Skeletal muscle satellite cell (primary cell): Measurements from ENCODE around the gene ATP4B.

Experiments used
- H3K27me3 ChIP-seq: 2 replicates; pipeline ENCODE4 v1.7.0; 2013; ENCODE audit warnings: low read length; ENCODE audit not compliant: control insufficient read depth, insufficient read depth
- H3K36me3 ChIP-seq: 2 replicates; pipeline ENCODE4 v1.7.0; 2013; ENCODE audit warnings: mild to moderate bottlenecking, control low read depth, low read length; ENCODE audit not compliant: insufficient read depth
- H3K4me1 ChIP-seq: 2 replicates; pipeline ENCODE4 v1.7.0; 2013; ENCODE audit warnings: low read length; ENCODE audit not compliant: control insufficient read depth, insufficient read depth
- H3K4me2 ChIP-seq: 2 replicates; pipeline ENCODE4 v1.7.0; 2013; ENCODE audit warnings: mild to moderate bottlenecking, low read length
- H3K4me3 ChIP-seq: 2 replicates; pipeline ENCODE4 v1.7.0; 2013; ENCODE audit warnings: low read length
- H3K9ac ChIP-seq: 2 replicates; pipeline ENCODE4 v1.7.0; 2013; ENCODE audit warnings: mild to moderate bottlenecking, low read depth, low read length, moderate library complexity
- H3K9me3 ChIP-seq: replicated peaks from 2 replicates; pipeline ENCODE4 v1.7.0; 2013; ENCODE audit warnings: mild to moderate bottlenecking, control low read depth, low read length

The ATP4B gene

DNA sequence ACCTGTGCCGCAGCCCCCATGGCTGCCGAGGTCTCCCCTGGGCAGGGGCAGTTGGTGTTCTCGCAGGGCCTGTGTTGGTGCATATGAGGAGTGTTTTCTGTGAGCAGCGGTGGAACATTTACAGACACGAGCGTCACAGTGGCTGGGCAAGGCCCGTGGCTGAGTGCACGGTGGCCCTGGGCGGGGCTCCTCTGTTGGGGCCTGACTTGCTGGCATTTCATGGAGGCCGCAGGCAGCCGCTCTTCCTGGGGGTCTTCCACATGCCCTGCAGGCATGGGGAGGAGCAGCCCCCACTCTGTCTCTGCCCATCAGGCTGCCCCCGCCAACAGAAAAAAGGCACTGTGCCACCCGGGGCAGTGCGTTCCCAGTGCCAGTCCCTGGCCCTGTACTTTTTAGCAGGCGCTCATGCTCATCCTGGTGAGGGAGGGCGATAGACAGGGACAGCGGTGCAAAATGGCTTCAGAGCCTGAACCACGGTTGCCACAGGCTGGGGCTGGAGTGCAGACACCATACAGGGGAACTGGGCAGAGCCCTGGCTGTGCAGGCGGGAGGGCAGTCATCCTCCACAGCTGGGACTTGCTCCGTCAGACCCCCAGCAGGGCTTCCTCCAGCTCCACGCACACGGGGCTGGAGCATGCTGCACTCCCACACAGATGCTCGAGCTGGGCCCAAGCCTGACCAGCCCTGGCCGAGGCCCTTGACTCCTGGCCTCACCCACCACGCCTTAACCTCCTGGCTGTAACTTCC lies 49.9 kb downstream of the ATP4B start:
- Histone ChIP-seq H3K9me3 (no peaks in the 10 kb centered on the region), H3K36me3 (peaks cover 47% of the 10 kb centered on the region), H3K4me2 (no peak overlapping the region)

DNA sequence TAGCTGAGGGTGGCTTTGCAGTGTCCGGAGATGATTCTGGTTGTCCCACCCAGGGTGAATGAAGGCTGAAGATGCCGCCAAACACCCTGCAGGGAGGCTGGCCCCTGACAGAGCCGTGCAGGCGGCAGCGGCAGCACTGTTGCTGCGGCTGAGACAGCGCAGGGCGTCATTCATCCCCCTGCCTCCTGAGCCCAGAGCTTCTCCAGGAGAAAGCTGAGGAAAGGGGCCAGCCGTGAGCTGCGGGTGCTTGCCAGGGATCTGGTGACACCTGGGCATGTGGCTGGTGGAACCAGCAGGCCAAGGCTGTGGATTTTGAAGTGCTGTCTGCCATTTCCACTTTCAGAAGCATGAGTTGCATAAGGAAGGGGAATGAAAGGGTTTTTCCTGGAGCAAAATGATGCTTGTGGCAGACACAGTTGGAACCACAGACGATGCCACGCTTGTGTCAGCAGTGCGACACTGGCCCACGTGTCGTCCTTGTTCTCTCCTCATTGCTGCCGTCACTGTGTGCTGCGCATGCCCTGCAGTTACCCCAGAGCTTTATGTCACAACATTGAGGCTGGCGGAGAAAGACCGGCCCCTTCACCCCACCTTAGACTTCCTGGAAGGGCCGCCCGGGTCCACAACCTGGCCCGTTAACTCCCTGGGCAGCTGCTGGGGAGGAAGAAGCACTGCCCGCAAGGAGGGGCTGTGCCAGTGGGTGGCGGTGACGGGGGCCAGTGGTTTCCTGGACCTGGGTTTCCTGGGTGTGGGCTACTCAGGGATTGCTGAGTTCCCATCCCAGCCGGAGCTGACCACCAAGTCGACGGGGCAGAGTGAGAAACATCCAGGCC lies 50.7 kb downstream of the ATP4B start:
- Histone ChIP-seq H3K9me3 (no peaks in the 10 kb centered on the region), H3K36me3 (peaks cover 47% of the 10 kb centered on the region)

More for the DNA sequence above, 49.9 kb downstream of the ATP4B start:
- Histone ChIP-seq H3K4me3 (no peak overlapping the region), H3K27me3 (no peaks in the 10 kb centered on the region), H3K4me1 (no peaks in the 10 kb centered on the region), H3K9ac (no peak overlapping the region)

GRCh38 chr13:113605866-113606438 lies 52.0 kb downstream of the ATP4B start:
- H3K4me3 ChIP-seq: no peak overlapping the region
- H3K36me3 ChIP-seq: peaks cover 41% of the 10 kb centered on the region
- H3K27me3 ChIP-seq: no peaks in the 10 kb centered on the region
- no peaks in the 10 kb centered on the region for H3K4me1 ChIP-seq
- H3K9me3 ChIP-seq: no peaks in the 10 kb centered on the region
- no peak overlapping the region for H3K4me2 ChIP-seq
- H3K9ac ChIP-seq: no peak overlapping the region

More for the DNA sequence above, 50.7 kb downstream of the ATP4B start:
- H3K4me2 ChIP-seq: no peak overlapping the region
- H3K4me1 ChIP-seq: no peaks in the 10 kb centered on the region
- H3K27me3 ChIP-seq: no peaks in the 10 kb centered on the region
- no peak overlapping the region for H3K4me3 ChIP-seq
- no peak overlapping the region for H3K9ac ChIP-seq

DNA sequence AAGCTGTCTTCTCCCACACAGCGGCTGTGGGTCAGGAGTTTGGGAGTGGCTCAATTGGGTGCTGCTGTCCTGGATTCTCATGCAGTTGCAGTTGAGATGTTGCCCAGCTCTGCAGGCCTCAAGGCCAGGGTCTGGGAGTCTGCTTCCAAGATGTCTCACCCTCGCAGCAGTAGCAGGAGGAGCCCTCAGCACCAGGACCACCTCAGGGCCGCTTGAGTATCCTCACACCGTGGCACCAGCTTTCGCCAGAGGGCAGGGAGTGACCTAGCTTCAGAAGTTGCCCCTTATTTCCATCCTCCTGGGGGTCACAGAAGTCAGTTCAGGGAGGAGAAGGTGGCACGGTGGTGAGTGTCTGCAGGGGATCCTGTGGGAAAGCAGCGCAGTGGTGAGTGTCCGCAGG lies 52.5 kb downstream of the ATP4B start:
- Histone ChIP-seq H3K4me1 (no peaks in the 10 kb centered on the region), H3K9ac (no peak overlapping the region), H3K27me3 (no peaks in the 10 kb centered on the region), H3K9me3 (no peaks in the 10 kb centered on the region), H3K4me3 (no peak overlapping the region), H3K4me2 (no peak overlapping the region), H3K36me3 (peaks cover 42% of the 10 kb centered on the region)

GRCh38 chr13:113604186-113604585 lies 53.8 kb downstream of the ATP4B start:
- H3K27me3 ChIP-seq: no peaks in the 10 kb centered on the region
- peaks cover 50% of the 10 kb centered on the region for H3K36me3 ChIP-seq
- no peaks in the 10 kb centered on the region for H3K4me1 ChIP-seq
- H3K4me2 ChIP-seq: no peak overlapping the region
- H3K4me3 ChIP-seq: no peak overlapping the region
- no peaks in the 10 kb centered on the region for H3K9me3 ChIP-seq
- H3K9ac ChIP-seq: no peak overlapping the region

GRCh38 chr13:113603116-113603710 lies 54.8 kb downstream of the ATP4B start:
- Histone ChIP-seq H3K4me3 (no peak overlapping the region), H3K9ac (no peak overlapping the region), H3K9me3 (no peaks in the 10 kb centered on the region), H3K36me3 (peaks cover 47% of the 10 kb centered on the region), H3K4me1 (no peaks in the 10 kb centered on the region), H3K4me2 (no peak overlapping the region), H3K27me3 (no peaks in the 10 kb centered on the region)

DNA sequence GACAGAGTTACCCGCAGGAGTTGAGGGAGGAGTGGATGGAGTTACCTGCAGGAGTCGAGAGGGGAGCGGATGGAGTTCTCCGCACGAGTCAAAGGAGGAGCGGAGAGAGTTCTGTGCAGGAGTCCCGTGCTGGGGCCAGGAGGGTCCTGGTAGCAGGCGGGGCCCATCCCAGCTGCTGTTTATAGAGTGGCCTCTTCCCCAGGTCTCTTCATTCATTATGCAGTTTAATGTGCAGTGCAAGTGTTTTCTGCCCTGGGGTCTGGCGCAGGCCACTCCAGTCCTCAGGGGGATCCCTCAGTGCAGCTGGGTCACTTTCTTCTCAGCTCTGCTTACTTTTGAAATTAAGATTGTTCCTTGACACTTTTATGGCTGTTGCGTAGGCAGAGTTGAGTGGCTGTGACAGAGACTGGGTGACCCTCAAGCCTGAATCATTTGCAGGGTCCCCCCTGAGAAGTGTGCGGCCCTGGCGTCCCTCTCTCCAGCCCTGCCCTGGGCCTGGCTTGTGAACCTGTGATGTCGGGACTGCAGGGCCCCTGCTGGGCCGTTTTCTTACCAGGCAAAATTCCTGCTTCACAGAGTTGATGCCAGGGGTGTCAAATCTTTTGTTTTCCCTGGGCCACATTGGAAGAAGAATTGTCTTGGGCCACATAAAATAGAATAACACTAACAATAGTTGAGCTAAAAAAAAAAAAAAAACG lies 55.6 kb downstream of the ATP4B start:
- Histone ChIP-seq H3K36me3 (peaks cover 51% of the 10 kb centered on the region), H3K27me3 (no peaks in the 10 kb centered on the region), H3K4me1 (no peaks in the 10 kb centered on the region), H3K4me3 (no peak overlapping the region), H3K4me2 (no peak overlapping the region), H3K9me3 (no peaks in the 10 kb centered on the region), H3K9ac (no peak overlapping the region)

GRCh38 chr13:113601166-113602070 lies 56.6 kb downstream of the ATP4B start:
- H3K4me1 ChIP-seq: no peaks in the 10 kb centered on the region
- H3K9me3 ChIP-seq: no peaks in the 10 kb centered on the region
- no peak overlapping the region for H3K4me2 ChIP-seq
- no peak overlapping the region for H3K4me3 ChIP-seq
- no peak overlapping the region for H3K9ac ChIP-seq
- no peaks in the 10 kb centered on the region for H3K27me3 ChIP-seq
- peaks cover 47% of the 10 kb centered on the region for H3K36me3 ChIP-seq

DNA sequence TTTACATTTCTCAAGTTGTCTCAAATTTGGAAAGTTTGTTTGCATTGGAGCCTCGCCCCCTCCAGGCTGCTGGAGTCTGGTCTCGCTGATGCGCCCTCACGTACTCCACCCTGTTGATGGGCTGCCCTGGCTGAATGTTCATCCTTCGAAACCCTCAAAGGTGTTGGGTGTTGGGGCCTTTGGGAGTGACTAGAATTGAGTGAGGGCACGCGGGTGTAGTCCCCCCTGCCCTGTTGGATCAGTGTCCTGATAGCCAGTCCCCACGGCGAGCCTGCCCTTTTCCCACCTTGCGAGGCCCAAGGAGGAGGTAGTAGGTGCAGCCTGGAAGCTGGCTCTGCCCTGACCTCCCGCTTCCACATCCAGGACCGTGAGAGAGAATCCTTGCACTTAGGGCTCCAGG lies 58.6 kb downstream of the ATP4B start:
- H3K9me3 ChIP-seq: no peaks in the 10 kb centered on the region
- H3K27me3 ChIP-seq: no peaks in the 10 kb centered on the region
- H3K4me3 ChIP-seq: no peak overlapping the region
- no peak overlapping the region for H3K4me2 ChIP-seq
- no peak overlapping the region for H3K9ac ChIP-seq
- peaks cover 42% of the 10 kb centered on the region for H3K36me3 ChIP-seq
- no peaks in the 10 kb centered on the region for H3K4me1 ChIP-seq
